K562 (cell line): ENCODE measurements around the gene CMSS1. TPM values are rescaled to one million over a fixed set of nuclear protein-coding genes. Genes with fewer than 3 reads are reported as not detected.
A peak's percentile ranks its signal among the peaks of the same experiment; 100 is the strongest.

Experiments used
- BCOR ChIP-seq: fragments of 450-650 bp; IDR thresholded peaks from 2 replicates; pipeline ENCODE4 v1.6.1; 2016
- BRCA1 ChIP-seq, 2 experiments: fragments of 450-650 bp in 1 of 2; sonication (generic) in 1 of 2; formaldehyde crosslinking in 1 of 2; IDR thresholded peaks; 2 replicates each; pipeline versions ENCODE4 v1.5.0 to v1.6.1; 2017 to 2020; ENCODE audit warnings: mild to moderate bottlenecking in 1 of 2, missing genetic modification reagents in 1 of 2
- CREB3L1 ChIP-seq: fragments of 450-650 bp; IDR thresholded peaks from 2 replicates; pipeline ENCODE4 v1.6.1; 2014; ENCODE audit warnings: low read depth, mild to moderate bottlenecking, moderate library complexity, borderline replicate concordance
- E2F6 ChIP-seq, 2 experiments: IDR thresholded peaks; 2 replicates each; pipeline ENCODE4 v1.6.1; 2011; ENCODE audit warnings: borderline replicate concordance in 1 of 2, control low read depth in 1 of 2, low read depth in 1 of 2, low read length in 1 of 2, mild to moderate bottlenecking in 1 of 2, mixed read lengths in 1 of 2, moderate library complexity in 1 of 2; ENCODE audit not compliant: insufficient read depth in 1 of 2, insufficient read length in 1 of 2, poor library complexity in 1 of 2, severe bottlenecking in 1 of 2; ENCODE audit errors: extremely low read depth in 1 of 2
- GABPA ChIP-seq: fragments of 200-800 bp; sonication (Bioruptor generic); conservative IDR thresholded peaks from 2 replicates; pipeline ENCODE4 v1.6.1; 2016; ENCODE audit warnings: low read depth, missing genetic modification characterization, missing compliant biosample characterization
- ILF3 ChIP-seq: fragments of 450-650 bp; IDR thresholded peaks from 2 replicates; pipeline ENCODE4 v1.6.1; 2018; ENCODE audit warnings: antibody characterized with exemption, mild to moderate bottlenecking, moderate library complexity, borderline replicate concordance
- IRF1 ChIP-seq: sonication (generic); formaldehyde crosslinking; IDR thresholded peaks from 2 replicates; pipeline ENCODE4 v1.8.0; 2022; ENCODE audit warnings: missing genetic modification reagents, mild to moderate bottlenecking, borderline replicate concordance
- KDM1A ChIP-seq, 2 experiments: fragments of 450-650 bp; IDR thresholded peaks; 2 replicates each; pipeline ENCODE4 v1.6.1; 2016; ENCODE audit warnings: mild to moderate bottlenecking in 2 of 2
- LCOR ChIP-seq: sonication (generic); formaldehyde crosslinking; IDR thresholded peaks from 2 replicates; pipeline ENCODE4 v1.8.0; 2022; ENCODE audit warnings: mild to moderate bottlenecking, missing genetic modification reagents
- NFYB ChIP-seq: IDR thresholded peaks from 2 replicates; pipeline ENCODE4 v1.6.1; 2011; ENCODE audit warnings: mild to moderate bottlenecking, moderate library complexity; ENCODE audit not compliant: insufficient read length; ENCODE audit errors: extremely low read depth
- NR1H2 ChIP-seq: sonication (generic); formaldehyde crosslinking; IDR thresholded peaks from 2 replicates; pipeline ENCODE4 v1.4.0; 2020; ENCODE audit warnings: mild to moderate bottlenecking, missing genetic modification reagents
- PHB2 ChIP-seq: fragments of 450-650 bp; IDR thresholded peaks from 2 replicates; pipeline ENCODE4 v1.6.1; 2017; ENCODE audit warnings: low read depth
- RHOXF2B ChIP-seq: fragments of 250-450 bp; sonication (Bioruptor Pico); conservative IDR thresholded peaks from 2 replicates; pipeline ENCODE4 v1.5.1; 2021
- RUNX1 ChIP-seq: sonication (generic); IDR thresholded peaks from 2 replicates; pipeline ENCODE4 v1.6.1; 2016; ENCODE audit warnings: antibody characterized with exemption, low read depth
- SMAD3 ChIP-seq: fragments of 450-650 bp; formaldehyde crosslinking; conservative IDR thresholded peaks from 2 replicates; pipeline ENCODE4 v1.4.0; 2020; ENCODE audit warnings: mild to moderate bottlenecking
- SMARCA4 ChIP-seq: fragments of 450-650 bp; IDR thresholded peaks from 2 replicates; pipeline ENCODE4 v1.6.1; 2016
- SRSF1 ChIP-seq: fragments of 200-400 bp; formaldehyde crosslinking; IDR thresholded peaks from 2 replicates; pipeline ENCODE4 v1.6.1; 2017; ENCODE audit warnings: mild to moderate bottlenecking, low read depth, low read length, moderate library complexity
- STAT5A ChIP-seq: IDR thresholded peaks from 2 replicates; pipeline ENCODE4 v1.6.1; 2012; ENCODE audit warnings: low read length, inconsistent platforms, borderline replicate concordance
- TEAD1 ChIP-seq, 2 experiments: fragments of 450-650 bp in 1 of 2; sonication (generic) in 1 of 2; formaldehyde crosslinking; IDR thresholded peaks; 2 replicates each; pipeline versions ENCODE4 v1.4.0 to v1.8.0; 2020 to 2022; ENCODE audit warnings: mild to moderate bottlenecking in 2 of 2, missing genetic modification reagents in 1 of 2
- TRIM24 ChIP-seq, 2 experiments: fragments of 450-650 bp; IDR thresholded peaks; 2 replicates each; pipeline ENCODE4 v1.6.1; 2016
- VEZF1 ChIP-seq: fragments of 200-800 bp; sonication (Bioruptor generic); IDR thresholded peaks from 2 replicates; pipeline ENCODE4 v1.6.1; 2017; ENCODE audit warnings: missing genetic modification characterization, missing compliant biosample characterization
- XRCC3 ChIP-seq: fragments of 450-650 bp; IDR thresholded peaks from 2 replicates; pipeline ENCODE4 v1.6.1; 2017; ENCODE audit warnings: mild to moderate bottlenecking, moderate library complexity
- ZNF143 ChIP-seq: sonication (generic); formaldehyde crosslinking; IDR thresholded peaks from 2 replicates; pipeline ENCODE4 v1.9.0; 2022; ENCODE audit warnings: mild to moderate bottlenecking, missing genetic modification reagents
- ZNF551 ChIP-seq: fragments of 250-450 bp; sonication (Bioruptor Pico); IDR thresholded peaks from 2 replicates; pipeline ENCODE4 v1.5.0; 2021; ENCODE audit warnings: mild to moderate bottlenecking, moderate library complexity
- ZNF668 ChIP-seq: fragments of 250-450 bp; sonication (Bioruptor Pico); IDR thresholded peaks from 2 replicates; pipeline ENCODE4 v1.8.0; 2022; ENCODE audit warnings: mild to moderate bottlenecking, inconsistent platforms
- polyA plus RNA-seq, 8 experiments: library from polyadenylated mRNA; depleted of rRNA in 4 of 8; stranded (reverse) in 5 of 8; unstranded in 3 of 8; fragments of >200 nt; fragmentation: Nextera tagmentation in 2 of 8; fragmentation: Illumina TruSeq in 1 of 8; extraction: Ambion mirVana in 2 of 8; extraction: Trizol in 1 of 8; gene quantifications; 2 replicates each; pipeline versions ENCODE4 v1.2.1 to v1.2.3, GENCODE V29; 2011 to 2014; ENCODE audit warnings: inconsistent platforms in 1 of 8, missing spikeins in 1 of 8
- total RNA-seq, 7 experiments: library from RNA; depleted of rRNA in 6 of 7; stranded (reverse); fragments of >200 nt in 6 of 7; fragmentation: Illumina TruSeq in 2 of 7; extraction: Trizol in 2 of 7; gene quantifications; 2 replicates each; pipeline versions ENCODE4 v1.2.1 to v1.2.3, GENCODE V29; 2011 to 2021; ENCODE audit warnings: low replicate concordance in 1 of 7

The CMSS1 gene
- total and polyA plus RNA-seq, 9 of the 15 experiments (the other 6 are each of a cell fraction or from before 2014, with no cell fraction given) = 46.9 to 109 (median 72.3) TPM

- peak; percentile 40; the same call in 1 of the 2 replicates for TF ChIP-seq GABPA
- TF ChIP-seq BRCA1 (IDR thresholded peaks at IDR 0.05) = no peak
- TF ChIP-seq BRCA1 (CRISPR knock-in tag; IDR thresholded peaks at IDR 0.05) = no peak
- peak; percentile 78 for TF ChIP-seq VEZF1 (CRISPR knock-in tag)
- no peak for TF ChIP-seq SRSF1
- TF ChIP-seq ZNF668 (CRISPR knock-in tag) = no peak
- no peak for TF ChIP-seq ILF3
- no peak for TF ChIP-seq ZNF143 (CRISPR knock-in tag)
- no peak for TF ChIP-seq SMAD3 (CRISPR knock-in tag)
- no peak for TF ChIP-seq ZNF551 (CRISPR knock-in tag)
- TF ChIP-seq RUNX1 = no peak
- TF ChIP-seq SMARCA4 = no peak
- TF ChIP-seq LCOR (CRISPR knock-in tag) = no peak
- TF ChIP-seq TRIM24 (IDR thresholded peaks at IDR 0.05) = peak in 1 of 2 experiments; percentile 60; a peak in 1 of 4 replicates
- TF ChIP-seq TEAD1 (CRISPR knock-in tag; IDR thresholded peaks at IDR 0.05) = 0 out of 4 replicates have a peak, but pooled peaks of 1 of the 2 experiments have one; percentile 24
- peak; percentile 38; the same call in 1 of the 2 replicates for TF ChIP-seq STAT5A
- no peak for TF ChIP-seq IRF1 (CRISPR knock-in tag)
- TF ChIP-seq BCOR = peak; percentile 51; the same call in 1 of the 2 replicates
- TF ChIP-seq RHOXF2B (CRISPR knock-in tag) = no peak
- no peak for TF ChIP-seq PHB2
- no peak for TF ChIP-seq NR1H2 (CRISPR knock-in tag)
- peak; percentile 68 to 80 for TF ChIP-seq E2F6 (IDR thresholded peaks at IDR 0.05; ENCODE audit: borderline replicate concordance in 1 of 2, extremely low read depth in 1 of 2, insufficient read depth in 1 of 2, insufficient read length in 1 of 2, low read depth in 1 of 2, low read length in 1 of 2, poor library complexity in 1 of 2, severe bottlenecking in 1 of 2)
- TF ChIP-seq CREB3L1 = peak; percentile 64; the same call in 1 of the 2 replicates
- no peak for TF ChIP-seq NFYB
- TF ChIP-seq KDM1A (IDR thresholded peaks at IDR 0.05) = no peak
- no peak for TF ChIP-seq XRCC3
Observed at GRCh38 chr3:99817437-99818240, at the start of gene CMSS1 (continued).
